WI38 (cell line): ENCODE results near the gene MINPP1.

Source experiments
- H3K4me3 ChIP-seq: 2 replicates; pipeline ENCODE4 v1.5.1; 2011; ENCODE audit warnings: low read depth, mild to moderate bottlenecking, control low read depth, low read length
- TF ChIP-seq, protein P1 (sequence below): IDR thresholded peaks from 2 replicates; pipeline ENCODE4 v1.5.1; 2012; ENCODE audit warnings: low read depth, mild to moderate bottlenecking, control low read depth, low read length

MINPP1 gene

DNA sequence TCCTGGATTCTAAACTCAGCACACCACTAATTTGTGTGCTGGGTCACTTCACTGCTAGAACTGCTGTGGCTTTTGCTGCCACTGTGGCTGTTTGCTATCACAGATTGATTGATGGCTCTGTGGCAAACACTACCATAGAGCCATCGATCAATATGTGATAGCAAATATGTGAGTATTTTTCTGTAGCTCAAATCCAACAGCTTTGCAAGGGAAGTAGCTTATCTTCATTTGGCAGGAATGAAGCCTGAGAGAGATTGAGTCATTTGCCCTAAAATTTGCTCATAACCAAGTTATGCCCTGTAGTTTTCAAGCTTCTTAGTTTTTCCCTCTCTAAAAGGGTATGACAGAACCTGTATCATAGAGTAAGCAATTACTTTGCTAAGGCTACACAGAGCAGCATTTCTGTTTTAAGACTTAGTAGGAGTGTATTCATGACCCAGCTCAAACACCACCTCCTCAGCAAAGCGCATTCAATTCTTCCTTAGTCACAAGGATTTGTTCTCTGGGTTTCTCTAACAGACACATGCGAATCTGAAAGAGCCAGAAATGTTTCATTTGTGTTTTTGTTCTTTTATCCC lies 43.1 kb downstream of the MINPP1 start:
- no peak overlapping the region for H3K4me3 ChIP-seq
- TF ChIP-seq, protein P1, sequence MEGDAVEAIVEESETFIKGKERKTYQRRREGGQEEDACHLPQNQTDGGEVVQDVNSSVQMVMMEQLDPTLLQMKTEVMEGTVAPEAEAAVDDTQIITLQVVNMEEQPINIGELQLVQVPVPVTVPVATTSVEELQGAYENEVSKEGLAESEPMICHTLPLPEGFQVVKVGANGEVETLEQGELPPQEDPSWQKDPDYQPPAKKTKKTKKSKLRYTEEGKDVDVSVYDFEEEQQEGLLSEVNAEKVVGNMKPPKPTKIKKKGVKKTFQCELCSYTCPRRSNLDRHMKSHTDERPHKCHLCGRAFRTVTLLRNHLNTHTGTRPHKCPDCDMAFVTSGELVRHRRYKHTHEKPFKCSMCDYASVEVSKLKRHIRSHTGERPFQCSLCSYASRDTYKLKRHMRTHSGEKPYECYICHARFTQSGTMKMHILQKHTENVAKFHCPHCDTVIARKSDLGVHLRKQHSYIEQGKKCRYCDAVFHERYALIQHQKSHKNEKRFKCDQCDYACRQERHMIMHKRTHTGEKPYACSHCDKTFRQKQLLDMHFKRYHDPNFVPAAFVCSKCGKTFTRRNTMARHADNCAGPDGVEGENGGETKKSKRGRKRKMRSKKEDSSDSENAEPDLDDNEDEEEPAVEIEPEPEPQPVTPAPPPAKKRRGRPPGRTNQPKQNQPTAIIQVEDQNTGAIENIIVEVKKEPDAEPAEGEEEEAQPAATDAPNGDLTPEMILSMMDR = no peak

DNA sequence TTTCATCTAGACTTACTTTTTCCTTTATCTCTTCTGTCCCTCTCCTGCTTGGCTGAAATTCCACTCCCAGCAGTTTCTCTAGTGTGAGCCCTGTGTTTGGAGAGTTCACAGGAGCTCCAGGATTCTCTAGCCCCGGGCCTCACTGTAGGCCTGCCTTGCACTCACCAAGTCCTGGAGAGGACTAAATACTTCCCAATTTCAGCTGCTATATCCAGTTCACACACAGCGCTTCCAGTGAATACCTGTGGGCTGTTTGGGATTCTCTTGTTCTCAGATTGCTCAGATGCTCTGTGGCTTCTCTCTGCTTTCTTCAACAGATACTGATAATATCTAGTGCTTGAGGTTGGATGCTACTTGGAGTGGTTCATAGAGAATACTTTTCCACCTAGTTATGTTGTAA lies 46.0 kb downstream of the MINPP1 start:
- H3K4me3 ChIP-seq = no peak overlapping the region
- TF ChIP-seq, protein P1 = no peak

DNA sequence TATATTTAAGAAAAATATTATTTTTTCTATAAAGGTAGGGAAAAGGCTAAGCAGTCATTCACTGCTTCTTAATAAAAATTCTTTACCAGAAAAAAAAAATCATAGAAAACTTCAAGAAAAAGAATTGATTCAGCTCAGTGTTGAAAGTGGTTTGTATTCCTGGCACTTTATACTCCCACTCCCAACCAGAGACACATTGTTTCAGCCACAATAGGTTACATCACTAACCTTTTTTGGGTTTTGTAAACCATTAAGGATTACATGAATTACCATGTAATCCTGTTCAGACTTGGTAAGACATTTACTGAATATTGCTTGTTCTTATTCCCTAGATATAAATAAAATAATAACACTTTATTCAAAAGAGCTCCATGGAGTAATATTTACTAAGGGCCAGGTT lies 46.6 kb downstream of the MINPP1 start:
- TF ChIP-seq, protein P1 = no peak
- H3K4me3 ChIP-seq = no peak overlapping the region

DNA sequence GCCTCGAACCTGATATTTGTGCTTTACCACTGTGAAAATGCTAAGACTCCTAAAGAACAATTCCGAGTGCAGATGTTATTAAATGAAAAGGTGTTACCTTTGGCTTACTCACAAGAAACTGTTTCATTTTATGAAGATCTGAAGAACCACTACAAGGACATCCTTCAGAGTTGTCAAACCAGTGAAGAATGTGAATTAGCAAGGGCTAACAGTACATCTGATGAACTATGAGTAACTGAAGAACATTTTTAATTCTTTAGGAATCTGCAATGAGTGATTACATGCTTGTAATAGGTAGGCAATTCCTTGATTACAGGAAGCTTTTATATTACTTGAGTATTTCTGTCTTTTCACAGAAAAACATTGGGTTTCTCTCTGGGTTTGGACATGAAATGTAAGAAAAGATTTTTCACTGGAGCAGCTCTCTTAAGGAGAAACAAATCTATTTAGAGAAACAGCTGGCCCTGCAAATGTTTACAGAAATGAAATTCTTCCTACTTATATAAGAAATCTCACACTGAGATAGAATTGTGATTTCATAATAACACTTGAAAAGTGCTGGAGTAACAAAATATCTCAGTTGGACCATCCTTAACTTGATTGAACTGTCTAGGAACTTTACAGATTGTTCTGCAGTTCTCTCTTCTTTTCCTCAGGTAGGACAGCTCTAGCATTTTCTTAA lies 47.7 kb downstream of the MINPP1 start:
- TF ChIP-seq, protein P1 = no peak
- H3K4me3 ChIP-seq = no peak overlapping the region

DNA sequence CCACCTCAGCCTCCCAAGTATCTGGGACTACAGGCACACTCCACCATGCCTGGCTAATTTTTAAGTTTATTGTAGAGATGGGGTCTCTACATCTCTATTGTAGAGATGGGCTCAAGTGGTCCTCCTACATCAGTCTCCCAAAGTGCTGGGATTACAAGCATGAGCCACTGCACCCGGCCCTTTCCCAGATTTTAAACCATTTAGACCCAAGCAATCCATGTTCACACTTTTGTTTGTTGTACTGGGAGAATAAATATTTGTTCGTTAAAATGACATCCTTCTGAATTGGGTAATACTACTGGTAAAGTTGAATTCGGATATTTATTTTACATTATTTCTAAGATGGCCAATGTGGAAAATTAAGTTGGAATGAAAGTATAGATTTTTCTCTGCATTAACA lies 52.7 kb downstream of the MINPP1 start:
- no peak overlapping the region for H3K4me3 ChIP-seq
- TF ChIP-seq, protein P1 = no peak

DNA sequence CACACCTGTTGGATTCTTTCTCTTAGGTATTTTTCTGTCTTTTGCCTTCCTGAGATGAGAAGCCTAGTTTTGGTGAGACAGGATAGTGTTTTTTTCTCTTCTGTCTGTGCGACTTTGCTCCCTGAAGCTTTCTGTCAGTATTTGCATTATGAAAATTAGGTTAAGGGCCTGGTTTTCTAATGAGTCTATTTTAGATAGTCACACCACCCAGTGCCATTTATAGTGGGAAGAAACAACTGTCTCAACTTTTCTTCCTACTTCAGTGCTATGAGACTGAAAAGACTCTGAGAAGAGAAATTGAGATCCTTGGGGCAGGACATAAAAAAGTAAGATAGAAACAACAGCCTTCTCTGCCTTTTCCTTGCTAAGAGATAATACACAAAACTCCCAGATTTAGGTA lies 53.6 kb downstream of the MINPP1 start:
- TF ChIP-seq, protein P1 = no peak
- H3K4me3 ChIP-seq = no peak overlapping the region

DNA sequence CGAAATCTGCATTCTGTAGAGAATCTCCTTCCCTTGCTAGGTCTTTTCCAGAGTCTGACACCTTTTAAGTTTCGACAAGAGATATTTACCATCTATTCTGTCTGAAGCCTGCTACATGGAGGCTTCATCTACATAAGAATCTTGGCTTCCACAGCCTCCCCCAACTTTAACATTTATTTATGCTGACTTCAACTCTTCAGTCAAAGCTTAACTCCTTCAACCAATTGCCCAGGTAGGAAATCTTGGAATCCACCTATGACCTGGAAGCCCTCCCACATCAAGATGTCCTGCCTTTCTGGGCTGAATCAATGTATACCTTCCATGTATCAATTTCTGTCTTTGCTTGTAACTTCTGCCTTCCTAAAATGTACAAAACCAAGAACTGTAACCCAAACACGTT lies 54.7 kb downstream of the MINPP1 start:
- TF ChIP-seq, protein P1 = no peak
- no peak overlapping the region for H3K4me3 ChIP-seq
